Endodermal cell (in vitro differentiated cells): ENCODE measurements around the gene ATRN. TPM values are rescaled to one million over a fixed set of nuclear protein-coding genes. Genes with fewer than 3 reads are reported as not detected.

Experiments used
- DNase-seq: peaks from one replicate; pipeline ENCODE4 v3.0.0-alpha.2; 2017
- H3K27ac ChIP-seq: 2 replicates; pipeline ENCODE4 v1.5.1; 2013; ENCODE audit warnings: mild to moderate bottlenecking, low read depth, low read length, moderate library complexity
- H3K27me3 ChIP-seq: 2 replicates; pipeline ENCODE4 v1.6.1; 2013; ENCODE audit warnings: mild to moderate bottlenecking, low read length, moderate library complexity; ENCODE audit not compliant: insufficient read depth, control insufficient read depth, poor library complexity, severe bottlenecking
- H3K36me3 ChIP-seq: 2 replicates; pipeline ENCODE4 v1.7.0; 2013; ENCODE audit warnings: mild to moderate bottlenecking, low read length, moderate library complexity; ENCODE audit not compliant: control insufficient read depth, insufficient read depth
- H3K4me1 ChIP-seq: one replicate; pipeline ENCODE4 v1.7.0; 2013; ENCODE audit warnings: low read length; ENCODE audit not compliant: control insufficient read depth, insufficient read depth
- H3K4me3 ChIP-seq: 2 replicates; pipeline ENCODE4 v1.5.1; 2013; ENCODE audit warnings: mild to moderate bottlenecking, low read length, moderate library complexity
- H3K9ac ChIP-seq: 2 replicates; pipeline ENCODE4 v1.6.1; 2013; ENCODE audit warnings: mild to moderate bottlenecking, low read length, moderate library complexity; ENCODE audit not compliant: poor library complexity, severe bottlenecking; ENCODE audit errors: extremely low read depth
- H3K9me3 ChIP-seq: 2 replicates; pipeline ENCODE4 v1.6.1; 2013; ENCODE audit warnings: mild to moderate bottlenecking, low read length, moderate library complexity; ENCODE audit not compliant: control insufficient read depth
- H3K27ac Mint-ChIP-seq: 2 replicates; pipeline ENCODE4 v1.8.0; 2020; ENCODE audit warnings: mixed read lengths
- H3K27me3 Mint-ChIP-seq: 2 replicates; pipeline ENCODE4 v1.8.0; 2021; ENCODE audit warnings: mild to moderate bottlenecking, mixed read lengths; ENCODE audit not compliant: insufficient read depth
- H3K36me3 Mint-ChIP-seq: 2 replicates; pipeline ENCODE4 v1.8.0; 2020; ENCODE audit warnings: low read depth, mixed read lengths
- H3K4me1 Mint-ChIP-seq: 2 replicates; pipeline ENCODE4 v1.8.0; 2020; ENCODE audit warnings: mixed read lengths
- H3K4me3 Mint-ChIP-seq: 2 replicates; pipeline ENCODE4 v1.8.0; 2020; ENCODE audit warnings: mild to moderate bottlenecking, moderate library complexity, mixed read lengths
- H3K9me3 Mint-ChIP-seq: 2 replicates; pipeline ENCODE4 v1.8.0; 2020; ENCODE audit warnings: mild to moderate bottlenecking, mixed read lengths
- WGBS, 2 experiments: methylation state at CpG; one replicate each; pipeline versions ENCODE4 v1.1.5 to v1.1.7; 2013; ENCODE audit warnings: missing lambda C conversion rate in 2 of 2, mixed read lengths in 1 of 2; ENCODE audit not compliant: insufficient coverage in 1 of 2, insufficient read length in 1 of 2; 5-methylcytosine and 5-hydroxymethylcytosine counted together
- total RNA-seq, 2 donors: library from RNA; stranded (reverse); fragmentation: NEBNext Ultra II Directional in 1 of 2; extraction: Animal tissue kit (Norgen Biotek cat#: 25700) in 1 of 2; gene quantifications; 2 replicates in 1 of 2; 3 replicates in 1 of 2; pipeline ENCODE4 v1.2.1, GENCODE V29; 2021
- TF ChIP-seq, protein P1 (sequence below): fragments of 200-600 bp; sonication (generic); conservative IDR thresholded peaks from 2 replicates; pipeline ENCODE4 v1.5.0; 2021; ENCODE audit warnings: antibody characterized with exemption, mild to moderate bottlenecking

The ATRN gene
- total RNA-seq, 2 donors from 2014 or later: 27.4 to 31.2 TPM

DNA sequence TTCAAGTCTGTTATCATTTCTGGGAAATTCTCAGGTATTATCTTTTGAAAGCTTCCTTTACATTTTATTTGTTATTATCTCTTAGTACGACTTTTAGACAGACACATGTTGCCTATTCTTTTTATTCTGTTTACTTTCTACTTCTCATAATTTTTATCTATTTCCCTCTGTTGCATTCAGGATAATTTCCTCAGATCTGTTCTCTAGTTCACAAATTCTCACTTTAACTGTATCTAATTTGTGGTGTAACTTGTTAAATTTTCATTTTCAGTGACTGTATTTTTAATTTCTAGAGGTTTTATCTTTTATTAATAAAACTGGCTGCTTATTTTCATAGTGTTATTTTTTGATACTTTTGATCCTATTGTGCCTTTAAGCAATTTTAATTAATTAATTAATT, 16.0 kb downstream of the ATRN start:
- Mint-ChIP-seq H3K27me3 (no peaks in the 10 kb centered on the region), H3K4me1 (no peaks in the 10 kb centered on the region), H3K4me3 (no peak overlapping the region), H3K9me3 (peaks cover 22% of the 10 kb centered on the region), H3K27ac (no peak overlapping the region), H3K36me3 (peaks cover 8% of the 10 kb centered on the region)
- no peak for DNase-seq
- Histone ChIP-seq H3K9me3 (peaks cover 14% of the 10 kb centered on the region), H3K4me1 (no peaks in the 10 kb centered on the region), H3K36me3 (no peaks in the 10 kb centered on the region), H3K27ac (no peak overlapping the region), H3K9ac (no peak overlapping the region), H3K27me3 (no peaks in the 10 kb centered on the region), H3K4me3 (no peak overlapping the region)
- TF ChIP-seq, protein P1, sequence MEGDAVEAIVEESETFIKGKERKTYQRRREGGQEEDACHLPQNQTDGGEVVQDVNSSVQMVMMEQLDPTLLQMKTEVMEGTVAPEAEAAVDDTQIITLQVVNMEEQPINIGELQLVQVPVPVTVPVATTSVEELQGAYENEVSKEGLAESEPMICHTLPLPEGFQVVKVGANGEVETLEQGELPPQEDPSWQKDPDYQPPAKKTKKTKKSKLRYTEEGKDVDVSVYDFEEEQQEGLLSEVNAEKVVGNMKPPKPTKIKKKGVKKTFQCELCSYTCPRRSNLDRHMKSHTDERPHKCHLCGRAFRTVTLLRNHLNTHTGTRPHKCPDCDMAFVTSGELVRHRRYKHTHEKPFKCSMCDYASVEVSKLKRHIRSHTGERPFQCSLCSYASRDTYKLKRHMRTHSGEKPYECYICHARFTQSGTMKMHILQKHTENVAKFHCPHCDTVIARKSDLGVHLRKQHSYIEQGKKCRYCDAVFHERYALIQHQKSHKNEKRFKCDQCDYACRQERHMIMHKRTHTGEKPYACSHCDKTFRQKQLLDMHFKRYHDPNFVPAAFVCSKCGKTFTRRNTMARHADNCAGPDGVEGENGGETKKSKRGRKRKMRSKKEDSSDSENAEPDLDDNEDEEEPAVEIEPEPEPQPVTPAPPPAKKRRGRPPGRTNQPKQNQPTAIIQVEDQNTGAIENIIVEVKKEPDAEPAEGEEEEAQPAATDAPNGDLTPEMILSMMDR: no peak
- 78 to 100% methylated on average over 1 of the region's 1 CpG for WGBS, 2 experiments

DNA sequence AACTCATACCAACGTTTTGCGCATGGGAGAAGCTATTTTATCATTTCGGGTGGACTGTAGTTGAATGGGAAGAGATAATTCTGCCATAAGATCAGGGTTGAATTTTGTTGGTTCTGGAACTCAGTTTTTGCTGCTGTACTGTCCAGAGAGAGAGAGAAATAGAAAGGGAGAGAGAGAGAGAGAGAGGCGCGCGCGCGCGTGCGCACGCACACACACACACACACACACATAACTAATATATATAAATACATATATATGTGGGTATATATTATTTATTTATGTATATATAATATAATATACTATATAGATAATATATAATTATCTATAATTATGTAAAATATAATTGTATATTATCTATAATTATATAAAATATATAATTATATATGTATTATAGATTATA, 21.9 kb downstream of the ATRN start:
- Histone ChIP-seq H3K27ac (no peak overlapping the region), H3K27me3 (no peaks in the 10 kb centered on the region), H3K9me3 (no peaks in the 10 kb centered on the region), H3K4me3 (no peak overlapping the region), H3K9ac (no peak overlapping the region), H3K36me3 (no peaks in the 10 kb centered on the region), H3K4me1 (no peaks in the 10 kb centered on the region)
- no peak for DNase-seq
- TF ChIP-seq, protein P1: no peak
- Mint-ChIP-seq H3K9me3 (peaks cover 4% of the 10 kb centered on the region), H3K4me1 (no peaks in the 10 kb centered on the region), H3K27ac (no peak overlapping the region), H3K4me3 (no peak overlapping the region), H3K27me3 (no peaks in the 10 kb centered on the region), H3K36me3 (no peaks in the 10 kb centered on the region)
- 94 to 98% methylated on average over 3 of the region's 11 CpGs for WGBS, 2 experiments

DNA sequence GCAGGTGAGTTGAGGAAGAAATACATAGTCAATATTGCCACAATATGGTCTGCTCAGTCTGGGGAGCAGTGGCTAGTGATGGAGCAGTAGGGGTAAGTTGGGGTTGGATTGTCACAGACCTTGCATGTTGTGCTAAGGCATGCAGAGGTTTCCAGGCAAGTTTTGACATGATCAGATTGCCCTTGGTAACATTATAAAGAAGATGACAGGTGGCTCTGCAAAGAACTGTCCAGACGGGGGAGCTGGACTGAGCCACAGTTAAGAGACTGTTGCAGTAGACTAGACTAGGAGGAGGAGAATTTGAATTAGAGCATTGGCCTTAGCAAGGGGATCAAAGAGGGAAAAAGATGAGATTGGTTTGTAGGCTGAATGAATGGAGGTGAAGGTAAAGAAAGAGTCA, 23.4 kb downstream of the ATRN start:
- Histone ChIP-seq H3K36me3 (no peaks in the 10 kb centered on the region), H3K9ac (no peak overlapping the region), H3K27me3 (no peaks in the 10 kb centered on the region), H3K27ac (no peak overlapping the region), H3K9me3 (no peaks in the 10 kb centered on the region), H3K4me1 (no peaks in the 10 kb centered on the region), H3K4me3 (no peak overlapping the region)
- Mint-ChIP-seq H3K4me3 (no peak overlapping the region), H3K27ac (no peak overlapping the region), H3K4me1 (no peaks in the 10 kb centered on the region), H3K36me3 (no peaks in the 10 kb centered on the region), H3K27me3 (no peaks in the 10 kb centered on the region), H3K9me3 (peaks cover 3% of the 10 kb centered on the region)
- TF ChIP-seq, protein P1: peak; percentile 55
- WGBS, 2 experiments: 87 to 93% methylated on average over 1 of the region's 1 CpG
- no peak for DNase-seq
